Measurements from ENCODE around the gene SNAI3. TPM values are rescaled to one million over a fixed set of nuclear protein-coding genes. Genes with fewer than 3 reads are reported as not detected.
A peak's percentile ranks its signal among the peaks of the same experiment; 100 is the strongest.

Gene SNAI3
- total and polyA plus RNA-seq, 7 experiments from 2014 or later, result 2.7 to 13.5 (median 6.5) TPM

DNA sequence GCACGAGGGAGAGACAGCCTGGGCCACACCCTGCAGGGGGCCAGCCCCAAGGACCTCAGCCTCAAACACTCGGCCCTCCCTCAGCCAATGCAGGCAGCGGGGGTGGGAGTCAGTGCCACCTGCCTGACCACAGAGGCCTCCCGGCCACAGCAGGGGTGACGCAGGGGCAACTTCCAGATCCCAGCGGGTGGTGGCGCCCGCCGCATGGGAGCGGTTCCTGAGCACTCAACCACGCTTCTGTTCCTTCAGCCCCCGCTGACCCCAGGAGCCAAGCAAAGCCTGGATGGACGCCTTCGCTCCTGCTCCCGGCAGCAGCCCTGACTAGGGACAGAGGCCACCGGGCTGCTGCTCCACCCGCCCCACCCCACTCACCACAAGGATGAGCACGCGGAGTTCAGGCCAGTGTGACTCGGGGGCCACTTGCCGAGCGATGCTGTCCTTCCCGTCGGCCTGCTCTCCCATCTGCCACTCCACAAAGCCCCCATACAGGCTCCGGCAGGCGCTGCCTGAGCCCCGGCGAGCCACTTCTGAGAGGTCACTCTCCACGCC is 30.5 kb downstream of the SNAI3 start:
- POLR2A ChIA-PET, result interaction anchor here (1.4 kb wide), 1 partner anchor 44 kb away, joined by 6 read pairs; no protein-coding TSS in a partner anchor
- intact Hi-C loops (cut with micrococcal nuclease), result no loop called here
- no peaks in the 10 kb centered on the region for H3K9me3 ChIP-seq (ENCODE audit: control insufficient read depth in 2 of 3, low read length in 3 of 3)
- peaks cover 0 to 11% (median 2%) of the 10 kb centered on the region in 5 donors for H3K36me3 Mint-ChIP-seq
- H3K27ac ChIP-seq (ENCODE audit: low read depth, low read length), result no peak overlapping the region
- H3K27ac Mint-ChIP-seq, result no peak overlapping the region
- H3K36me3 ChIP-seq (ENCODE audit: control insufficient read depth in 2 of 3, insufficient read depth in 3 of 3, low read length in 3 of 3), result peaks cover 0 to 38% (median 0%) of the 10 kb centered on the region in 3 experiments
- DNase-seq (no peak), ATAC-seq (no peak)
- peaks cover 0 to 15% (median 5%) of the 10 kb centered on the region in 7 donors for H3K4me1 Mint-ChIP-seq
- H3K9me3 Mint-ChIP-seq, result no peaks in the 10 kb centered on the region
- no peak overlapping the region for H3K4me3 ChIP-seq (ENCODE audit: low read length)
- H3K4me1 ChIP-seq (ENCODE audit: control insufficient read depth in 2 of 2, insufficient read depth in 2 of 2, low read length in 2 of 2), result peaks cover 11% of the 10 kb centered on the region in 2 donors
- no peaks in the 10 kb centered on the region for H3K27me3 ChIP-seq (ENCODE audit: control insufficient read depth in 2 of 2, insufficient read depth in 2 of 2, low read length in 2 of 2)
- H3K27me3 Mint-ChIP-seq, result no peaks in the 10 kb centered on the region
- H3K4me3 Mint-ChIP-seq, result no peak overlapping the region
- CTCF ChIA-PET, result no interaction called here

DNA sequence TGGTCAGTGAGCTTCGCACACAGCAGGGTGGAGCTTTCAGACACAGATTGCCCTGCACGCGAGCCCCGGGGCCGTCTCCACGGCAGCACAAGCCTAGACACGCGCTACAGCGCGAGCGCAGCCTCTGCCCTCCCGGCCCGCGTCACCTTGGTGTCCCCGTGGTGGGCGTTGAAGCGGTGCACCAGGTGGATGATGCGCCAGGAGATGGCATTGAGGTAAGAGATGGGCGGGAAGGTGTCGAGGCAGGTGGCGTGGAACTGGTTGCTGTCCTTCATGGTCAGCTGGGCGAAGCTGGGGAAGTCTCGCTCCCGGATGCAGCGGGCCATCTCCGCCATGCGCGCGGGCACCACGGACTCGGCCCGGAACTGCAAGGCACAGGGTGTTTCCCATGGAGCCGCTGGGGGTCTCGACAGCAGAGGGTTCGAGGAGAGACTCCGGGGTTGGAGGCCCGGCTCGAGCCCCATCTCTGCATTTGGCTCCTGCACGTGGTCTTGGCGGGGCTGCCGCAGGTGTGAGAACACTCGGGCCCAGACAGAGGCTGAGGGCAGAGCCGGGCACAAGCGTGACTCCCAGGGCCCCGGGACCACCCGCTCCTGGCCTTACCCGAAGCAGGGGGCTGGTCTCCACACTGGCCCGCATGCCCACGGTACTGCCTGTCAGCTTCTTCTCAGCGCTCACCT is 31.1 kb downstream of the SNAI3 start:
- H3K4me3 Mint-ChIP-seq, result no peak overlapping the region
- H3K4me3 ChIP-seq (ENCODE audit: low read length), result no peak overlapping the region
- H3K4me1 ChIP-seq (ENCODE audit: control insufficient read depth in 2 of 2, insufficient read depth in 2 of 2, low read length in 2 of 2), result peaks cover 11 to 13% of the 10 kb centered on the region in 2 donors
- intact Hi-C loops (cut with micrococcal nuclease), result no loop called here
- no peak for DNase-seq
- H3K27me3 ChIP-seq (ENCODE audit: control insufficient read depth in 2 of 2, insufficient read depth in 2 of 2, low read length in 2 of 2), result no peaks in the 10 kb centered on the region
- H3K36me3 Mint-ChIP-seq, result peaks cover 0 to 11% (median 3%) of the 10 kb centered on the region in 5 donors
- ChIA-PET POLR2A (interaction anchor here (0.7 to 1.4 kb wide), 2 partner anchors 16 to 45 kb away, joined by 3 to 6 read pairs; no protein-coding TSS in a partner anchor), CTCF (no interaction called here)
- no peak for ATAC-seq
- peaks cover 0 to 16% (median 6%) of the 10 kb centered on the region in 7 donors for H3K4me1 Mint-ChIP-seq
- H3K27ac ChIP-seq (ENCODE audit: low read depth, low read length), result no peak overlapping the region
- no peaks in the 10 kb centered on the region for H3K9me3 ChIP-seq (ENCODE audit: control insufficient read depth in 2 of 3, low read length in 3 of 3)
- H3K36me3 ChIP-seq (ENCODE audit: control insufficient read depth in 2 of 3, insufficient read depth in 3 of 3, low read length in 3 of 3), result peaks cover 0 to 44% (median 0%) of the 10 kb centered on the region in 3 experiments
- no peaks in the 10 kb centered on the region for H3K27me3 Mint-ChIP-seq
- no peaks in the 10 kb centered on the region for H3K9me3 Mint-ChIP-seq
- peak overlapping the region in 1 of 9 donors; percentile 69 for H3K27ac Mint-ChIP-seq

DNA sequence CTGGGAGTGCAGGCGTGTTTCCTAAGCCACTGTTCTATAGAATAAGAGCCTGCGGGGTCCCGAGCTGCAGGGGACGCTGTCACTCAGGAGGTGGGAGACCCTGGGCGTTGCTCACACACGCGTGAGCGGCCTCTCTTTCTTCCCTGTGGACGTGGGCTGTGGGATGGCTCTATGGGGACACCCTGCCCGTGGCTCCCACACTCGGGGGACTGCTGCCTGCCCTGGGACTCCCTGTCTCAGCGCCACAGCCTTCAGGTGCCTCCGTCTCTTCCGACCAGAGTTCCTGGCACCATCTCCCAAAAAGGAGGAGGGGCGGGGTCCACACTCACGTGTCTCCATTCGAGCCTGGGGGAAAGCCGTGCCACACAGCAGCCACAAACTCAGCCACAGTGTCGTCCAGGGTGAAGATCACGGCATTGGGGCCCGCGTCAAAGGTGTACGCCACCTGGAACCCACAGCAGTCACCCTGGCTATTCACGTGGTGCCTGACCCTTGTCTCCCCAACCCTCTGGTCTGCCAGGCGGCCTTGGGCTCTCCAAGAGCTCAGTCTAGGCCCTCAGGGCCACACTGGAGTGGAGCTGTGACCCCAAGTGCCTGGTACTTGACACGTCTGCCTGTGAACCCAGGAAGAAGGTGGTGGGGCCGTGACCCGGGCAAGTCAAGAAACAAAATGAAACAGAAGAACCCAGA is 31.8 kb downstream of the SNAI3 start:
- H3K36me3 Mint-ChIP-seq, result peaks cover 0 to 11% (median 3%) of the 10 kb centered on the region in 5 donors
- peaks cover 0 to 21% (median 8%) of the 10 kb centered on the region in 7 donors for H3K4me1 Mint-ChIP-seq
- ATAC-seq, result no peak
- no peak for DNase-seq
- POLR2A ChIA-PET, result interaction anchor here (0.7 to 1.3 kb wide), 3 partner anchors 15 to 27 kb away, joined by 3 read pairs; no protein-coding TSS in a partner anchor
- peak overlapping the region in 1 of 10 donors; percentile 16 for H3K4me3 Mint-ChIP-seq
- CTCF ChIA-PET, result no interaction called here
- H3K27ac ChIP-seq (ENCODE audit: low read depth, low read length), result no peak overlapping the region
- no peaks in the 10 kb centered on the region for H3K9me3 Mint-ChIP-seq
- H3K27ac Mint-ChIP-seq, result peak overlapping the region in 4 of 9 donors; percentile 38 to 69 (median 56)
- H3K9me3 ChIP-seq (ENCODE audit: control insufficient read depth in 2 of 3, low read length in 3 of 3), result no peaks in the 10 kb centered on the region
- peaks cover 0 to 43% (median 0%) of the 10 kb centered on the region in 3 experiments for H3K36me3 ChIP-seq (ENCODE audit: control insufficient read depth in 2 of 3, insufficient read depth in 3 of 3, low read length in 3 of 3)
- peaks cover 15 to 20% of the 10 kb centered on the region in 2 donors for H3K4me1 ChIP-seq (ENCODE audit: control insufficient read depth in 2 of 2, insufficient read depth in 2 of 2, low read length in 2 of 2)
- no peaks in the 10 kb centered on the region for H3K27me3 Mint-ChIP-seq
- no peaks in the 10 kb centered on the region for H3K27me3 ChIP-seq (ENCODE audit: control insufficient read depth in 2 of 2, insufficient read depth in 2 of 2, low read length in 2 of 2)
- no peak overlapping the region for H3K4me3 ChIP-seq (ENCODE audit: low read length)
- intact Hi-C loops (cut with micrococcal nuclease), result no loop called here

DNA sequence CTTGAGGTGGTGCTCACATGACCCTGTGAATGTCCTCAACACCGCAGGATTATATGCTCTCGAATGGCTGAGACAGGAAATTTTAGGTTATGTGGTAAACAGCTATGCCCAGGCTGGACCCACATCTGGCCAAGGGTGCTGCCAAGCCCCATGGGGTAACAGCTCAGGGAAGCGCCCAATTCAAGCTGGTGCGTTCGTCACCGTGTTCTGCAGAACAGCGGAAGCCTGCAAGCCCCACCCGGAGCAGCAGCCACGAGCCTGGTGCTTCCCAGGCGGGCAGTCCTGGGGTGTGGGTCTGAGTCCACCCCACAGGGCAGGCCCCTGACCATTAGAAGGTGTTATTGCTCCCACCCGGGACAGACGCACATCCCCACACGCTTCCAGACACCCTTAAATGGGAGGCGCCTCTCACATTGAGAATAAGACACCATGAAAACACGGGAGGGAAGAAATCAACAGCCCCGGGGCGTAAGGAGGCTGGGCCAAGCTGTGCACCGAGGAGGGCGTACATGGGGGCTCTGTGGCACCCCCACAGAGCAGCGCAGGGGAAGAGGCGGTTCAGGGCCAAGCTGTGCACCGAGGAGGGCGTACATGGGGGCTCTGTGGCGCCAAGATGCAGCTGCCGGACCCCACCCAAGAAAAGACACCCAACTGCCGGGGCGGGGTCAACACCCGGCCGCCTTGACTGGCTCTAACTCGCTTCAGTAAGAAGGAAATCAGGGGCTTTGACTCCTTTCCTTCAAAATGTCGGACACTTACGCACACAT is 32.5 kb downstream of the SNAI3 start:
- peak overlapping the region in 7 of 9 donors; percentile 36 to 76 (median 51) for H3K27ac Mint-ChIP-seq
- no peaks in the 10 kb centered on the region for H3K27me3 ChIP-seq (ENCODE audit: control insufficient read depth in 2 of 2, insufficient read depth in 2 of 2, low read length in 2 of 2)
- peaks cover 0 to 46% (median 0%) of the 10 kb centered on the region in 3 experiments for H3K36me3 ChIP-seq (ENCODE audit: control insufficient read depth in 2 of 3, insufficient read depth in 3 of 3, low read length in 3 of 3)
- ChIA-PET CTCF (interaction anchor here (1.2 kb wide), 1 partner anchor 51 kb away, joined by 4 read pairs; no protein-coding TSS in a partner anchor), POLR2A (interaction anchor here (1.1 to 1.9 kb wide), 3 partner anchors 16 to 33 kb away, joined by 3 to 4 read pairs (median 3); no protein-coding TSS in a partner anchor)
- H3K27me3 Mint-ChIP-seq, result no peaks in the 10 kb centered on the region
- intact Hi-C loops (cut with micrococcal nuclease), result no loop called here
- DNase-seq (no peak), ATAC-seq (no peak)
- no peaks in the 10 kb centered on the region for H3K9me3 Mint-ChIP-seq
- peaks cover 6 to 27% (median 13%) of the 10 kb centered on the region in 7 donors for H3K4me1 Mint-ChIP-seq
- peaks cover 20 to 21% of the 10 kb centered on the region in 2 donors for H3K4me1 ChIP-seq (ENCODE audit: control insufficient read depth in 2 of 2, insufficient read depth in 2 of 2, low read length in 2 of 2)
- H3K4me3 Mint-ChIP-seq, result peak overlapping the region in 3 of 10 donors; percentile 8 to 21 (median 16)
- H3K4me3 ChIP-seq (ENCODE audit: low read length), result no peak overlapping the region
- no peak overlapping the region for H3K27ac ChIP-seq (ENCODE audit: low read depth, low read length)
- H3K36me3 Mint-ChIP-seq, result peaks cover 0 to 15% (median 2%) of the 10 kb centered on the region in 5 donors
- H3K9me3 ChIP-seq (ENCODE audit: control insufficient read depth in 2 of 3, low read length in 3 of 3), result no peaks in the 10 kb centered on the region

DNA sequence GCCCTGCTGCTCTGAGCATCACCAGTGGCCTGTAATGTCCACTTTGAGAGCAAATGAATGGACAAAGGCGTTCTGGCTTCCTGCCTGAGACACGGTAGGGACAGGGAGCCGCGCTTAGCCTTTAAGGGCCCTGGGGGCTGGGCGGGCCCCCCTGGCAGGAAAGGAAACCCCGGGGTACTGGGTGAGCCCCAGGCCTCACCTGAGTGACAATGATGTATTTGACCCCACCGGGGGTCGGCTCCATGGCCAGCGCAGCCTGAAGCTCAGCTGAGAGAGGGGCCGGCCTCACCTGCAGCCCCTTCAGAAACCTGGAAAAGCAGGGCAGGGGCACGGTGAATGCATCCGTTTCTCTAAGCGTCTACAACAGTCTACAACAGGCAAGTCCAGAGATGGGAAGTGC is 33.2 kb downstream of the SNAI3 start:
- peaks cover 6 to 27% (median 13%) of the 10 kb centered on the region in 7 donors for H3K4me1 Mint-ChIP-seq
- ChIA-PET POLR2A (interaction anchor here (1.1 to 2.2 kb wide), 4 partner anchors 11 to 34 kb away, joined by 3 to 8 read pairs (median 4); no protein-coding TSS in a partner anchor), CTCF (interaction anchor here (1.2 kb wide), 1 partner anchor 52 kb away, joined by 4 read pairs; no protein-coding TSS in a partner anchor)
- H3K36me3 ChIP-seq (ENCODE audit: control insufficient read depth in 2 of 3, insufficient read depth in 3 of 3, low read length in 3 of 3), result peaks cover 0 to 48% (median 0%) of the 10 kb centered on the region in 3 experiments
- no peaks in the 10 kb centered on the region for H3K9me3 ChIP-seq (ENCODE audit: control insufficient read depth in 2 of 3, low read length in 3 of 3)
- H3K27me3 Mint-ChIP-seq, result no peaks in the 10 kb centered on the region
- DNase-seq (no peak), ATAC-seq (no peak)
- peaks cover 20 to 26% of the 10 kb centered on the region in 2 donors for H3K4me1 ChIP-seq (ENCODE audit: control insufficient read depth in 2 of 2, insufficient read depth in 2 of 2, low read length in 2 of 2)
- peak overlapping the region in 6 of 9 donors; percentile 36 to 76 (median 66) for H3K27ac Mint-ChIP-seq
- H3K9me3 Mint-ChIP-seq, result no peaks in the 10 kb centered on the region
- H3K36me3 Mint-ChIP-seq, result peaks cover 0 to 15% (median 1%) of the 10 kb centered on the region in 5 donors
- H3K27me3 ChIP-seq (ENCODE audit: control insufficient read depth in 2 of 2, insufficient read depth in 2 of 2, low read length in 2 of 2), result no peaks in the 10 kb centered on the region
- no peak overlapping the region for H3K4me3 ChIP-seq (ENCODE audit: low read length)
- peak overlapping the region in 1 of 10 donors; percentile 42 for H3K4me3 Mint-ChIP-seq
- intact Hi-C loops (cut with micrococcal nuclease), result no loop called here
- peak overlapping the region; percentile 13 for H3K27ac ChIP-seq (ENCODE audit: low read depth, low read length)

DNA sequence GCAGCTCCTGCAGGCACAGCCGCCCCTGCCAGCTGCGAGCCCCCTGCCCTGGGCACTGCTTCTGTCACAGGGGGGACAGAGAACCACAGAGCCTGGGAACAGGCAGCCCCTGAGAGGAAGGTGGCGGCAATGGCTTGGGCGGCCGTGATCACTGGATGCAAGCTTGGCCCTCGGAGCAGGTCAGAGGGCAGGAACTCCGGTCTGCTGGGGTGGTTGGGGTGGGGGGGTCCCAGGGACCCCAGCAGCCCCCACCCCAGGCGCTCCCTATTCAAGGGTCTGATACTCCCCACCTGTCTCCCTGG is 33.6 kb downstream of the SNAI3 start:
- Histone ChIP-seq H3K4me1 (ENCODE audit: control insufficient read depth in 2 of 2, insufficient read depth in 2 of 2, low read length in 2 of 2) (peaks cover 20 to 28% of the 10 kb centered on the region in 2 donors), H3K4me3 (ENCODE audit: low read length) (no peak overlapping the region), H3K9me3 (ENCODE audit: control insufficient read depth in 2 of 3, low read length in 3 of 3) (no peaks in the 10 kb centered on the region), H3K27ac (ENCODE audit: low read depth, low read length) (peak overlapping the region; percentile 84), H3K36me3 (ENCODE audit: control insufficient read depth in 2 of 3, insufficient read depth in 3 of 3, low read length in 3 of 3) (peaks cover 0 to 48% (median 0%) of the 10 kb centered on the region in 3 experiments), H3K27me3 (ENCODE audit: control insufficient read depth in 2 of 2, insufficient read depth in 2 of 2, low read length in 2 of 2) (no peaks in the 10 kb centered on the region)
- Mint-ChIP-seq H3K4me3 (peak overlapping the region in 1 of 10 donors; percentile 42), H3K27me3 (no peaks in the 10 kb centered on the region), H3K27ac (peak overlapping the region in 5 of 9 donors; percentile 46 to 76 (median 69)), H3K36me3 (peaks cover 0 to 15% (median 1%) of the 10 kb centered on the region in 5 donors), H3K9me3 (no peaks in the 10 kb centered on the region), H3K4me1 (peaks cover 6 to 27% (median 13%) of the 10 kb centered on the region in 7 donors)
- DNase-seq (no peak), ATAC-seq (no peak)
- ChIA-PET POLR2A (interaction anchor here (1.9 to 2.2 kb wide), 2 partner anchors 11 to 34 kb away, joined by 4 to 8 read pairs; no protein-coding TSS in a partner anchor), CTCF (interaction anchor here (1.2 kb wide), 1 partner anchor 53 kb away, joined by 4 read pairs; no protein-coding TSS in a partner anchor)
- intact Hi-C loops (cut with micrococcal nuclease), result no loop called here
